ENCODE results near the gene USP25. TPM values are rescaled to one million over a fixed set of nuclear protein-coding genes. Genes with fewer than 3 reads are reported as not detected.

The USP25 gene
- total RNA-seq, 1 donor from 2014 or later, result 29.2 TPM

DNA sequence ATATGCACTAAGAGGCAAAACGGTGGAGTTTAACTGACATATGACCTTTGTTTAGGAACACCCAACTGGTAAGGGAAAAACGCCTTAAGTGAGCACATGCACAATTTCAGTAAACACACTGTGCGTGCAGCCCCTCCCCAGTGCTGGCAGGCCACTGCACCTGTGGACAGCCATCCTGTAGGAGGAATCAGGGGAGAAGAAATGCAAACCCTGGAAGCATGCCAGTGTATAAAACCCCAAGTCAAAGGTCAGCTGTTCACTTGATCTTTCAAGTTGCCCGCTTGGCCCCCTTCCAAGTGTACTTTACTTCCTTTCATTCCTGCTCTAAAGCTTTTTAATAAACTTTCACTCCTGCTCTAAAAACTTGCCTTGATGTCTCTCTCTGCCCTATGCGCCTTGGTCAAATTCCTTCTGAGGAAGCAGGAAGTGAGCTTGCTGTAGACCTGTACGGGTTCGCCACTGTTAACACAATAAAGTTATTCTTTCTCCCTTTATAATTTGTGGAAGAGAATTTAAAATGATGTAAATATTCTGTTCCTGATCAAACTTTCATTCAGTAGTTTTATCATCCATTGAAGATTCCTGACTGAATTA lies 31.8 kb downstream of the USP25 start:
- Histone ChIP-seq H3K4me3 (no peak overlapping the region), H3K27ac (no peak overlapping the region), H3K27me3 (no peaks in the 10 kb centered on the region), H3K9me3 (no peaks in the 10 kb centered on the region), H3K4me1 (peaks cover 0 to 1% of the 10 kb centered on the region in 2 donors), H3K36me3 (no peaks in the 10 kb centered on the region)
- DNase-seq (ENCODE audit: low spot score in 2 of 2), result no peak
- intact Hi-C loops (cut with DNase I), result no loop called here
- no peak for TF ChIP-seq CTCF (IDR thresholded peaks at IDR 0.05)

- Histone ChIP-seq H3K4me3 (no peak overlapping the region), H3K9me3 (no peaks in the 10 kb centered on the region), H3K27ac (no peak overlapping the region), H3K4me1 (peaks cover 0 to 10% of the 10 kb centered on the region in 2 donors), H3K36me3 (no peaks in the 10 kb centered on the region), H3K27me3 (no peaks in the 10 kb centered on the region)
- intact Hi-C loops (cut with DNase I), result no loop called here
- no peak for DNase-seq (ENCODE audit: low spot score in 2 of 2)
- TF ChIP-seq CTCF (IDR thresholded peaks at IDR 0.05), result no peak
These were observed 33.6 kb downstream of the USP25 start for GRCh38 chr21:15763359-15763758.

GRCh38 chr21:15764878-15765277 lies 35.1 kb downstream of the USP25 start:
- no peak overlapping the region for H3K27ac ChIP-seq
- no peaks in the 10 kb centered on the region for H3K9me3 ChIP-seq
- TF ChIP-seq CTCF (IDR thresholded peaks at IDR 0.05), result no peak
- intact Hi-C loops (cut with DNase I), result no loop called here
- no peaks in the 10 kb centered on the region for H3K36me3 ChIP-seq
- peaks cover 0 to 10% of the 10 kb centered on the region in 2 donors for H3K4me1 ChIP-seq
- no peak overlapping the region for H3K4me3 ChIP-seq
- no peaks in the 10 kb centered on the region for H3K27me3 ChIP-seq
- no peak for DNase-seq (ENCODE audit: low spot score in 2 of 2)

- peak overlapping the region; percentile 10 to 47 for H3K27ac ChIP-seq
- no peaks in the 10 kb centered on the region for H3K36me3 ChIP-seq
- no peak for DNase-seq (ENCODE audit: low spot score in 2 of 2)
- TF ChIP-seq CTCF (IDR thresholded peaks at IDR 0.05), result no peak
- peaks cover 0 to 10% of the 10 kb centered on the region in 2 donors for H3K4me1 ChIP-seq
- no peaks in the 10 kb centered on the region for H3K27me3 ChIP-seq
- no peaks in the 10 kb centered on the region for H3K9me3 ChIP-seq
- intact Hi-C loops (cut with DNase I), result no loop called here
- H3K4me3 ChIP-seq, result no peak overlapping the region
These were observed 37.3 kb downstream of the USP25 start for GRCh38 chr21:15766952-15767603.

DNA sequence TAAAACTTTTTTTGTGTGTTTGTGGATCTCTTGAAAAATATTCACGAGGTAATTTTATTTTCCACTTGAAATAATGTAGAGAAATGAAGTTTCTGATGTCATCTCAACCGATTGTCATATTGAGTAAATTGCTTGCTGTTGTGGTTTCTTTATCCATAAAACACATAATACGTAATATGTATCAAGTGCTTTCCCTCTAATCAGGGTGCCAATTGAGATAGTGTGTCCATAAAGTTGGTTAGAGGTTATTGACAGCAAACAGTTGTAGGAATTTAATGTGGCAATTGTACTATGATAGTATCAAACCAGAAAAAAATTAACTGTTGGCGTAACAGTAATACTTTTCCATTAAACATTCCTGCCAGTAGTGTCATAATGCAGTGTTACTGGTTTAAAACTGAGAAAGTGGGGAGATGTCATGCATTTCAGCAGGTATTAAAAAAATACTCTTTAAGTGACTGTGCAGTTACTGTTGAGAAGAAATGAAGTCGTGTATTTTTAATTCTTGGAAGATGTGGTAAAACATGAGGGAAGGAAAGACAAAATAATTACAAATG lies 38.3 kb downstream of the USP25 start:
- no peak for TF ChIP-seq CTCF (IDR thresholded peaks at IDR 0.05)
- Histone ChIP-seq H3K36me3 (no peaks in the 10 kb centered on the region), H3K27ac (no peak overlapping the region), H3K4me3 (no peak overlapping the region), H3K27me3 (no peaks in the 10 kb centered on the region), H3K4me1 (peaks cover 0 to 10% of the 10 kb centered on the region in 2 donors), H3K9me3 (no peaks in the 10 kb centered on the region)
- intact Hi-C loops (cut with DNase I), result no loop called here
- DNase-seq (ENCODE audit: low spot score in 2 of 2), result no peak

Measured in ascending aorta (tissue), 2 donors.